H9 (cell line): ENCODE results near the gene HDAC2. TPM values are rescaled to one million over a fixed set of nuclear protein-coding genes. Genes with fewer than 3 reads are reported as not detected.

Experiments
- DNase-seq: peaks from one replicate; pipeline ENCODE4 v3.0.0-alpha.2; 2017
- H2AFZ ChIP-seq: one replicate; pipeline ENCODE4 v1.6.1; 2013; ENCODE audit warnings: mild to moderate bottlenecking, low read length, control low read depth, moderate library complexity
- H2AK5ac ChIP-seq: 2 replicates; pipeline ENCODE4 v1.6.1; 2013; ENCODE audit warnings: low read length, control low read depth, mixed read lengths; ENCODE audit not compliant: insufficient read length
- H2BK120ac ChIP-seq: one replicate; pipeline ENCODE4 v1.6.1; 2013; ENCODE audit warnings: low read depth, mild to moderate bottlenecking, low read length, control low read depth, inconsistent platforms; ENCODE audit not compliant: poor library complexity, severe bottlenecking
- H2BK12ac ChIP-seq: 2 replicates; pipeline ENCODE4 v1.6.1; 2013; ENCODE audit warnings: low read length, control low read depth, mixed read lengths, low read depth; ENCODE audit not compliant: insufficient read length
- H2BK15ac ChIP-seq: 2 replicates; pipeline ENCODE4 v1.6.1; 2013; ENCODE audit warnings: low read depth, low read length, control low read depth
- H2BK20ac ChIP-seq: one replicate; pipeline ENCODE4 v1.6.1; 2013; ENCODE audit warnings: low read depth, mild to moderate bottlenecking, low read length, control low read depth, inconsistent platforms; ENCODE audit not compliant: poor library complexity, severe bottlenecking
- H2BK5ac ChIP-seq: 2 replicates; pipeline ENCODE4 v1.6.1; 2013; ENCODE audit warnings: low read length, control low read depth, mixed read lengths; ENCODE audit not compliant: insufficient read length
- H3K14ac ChIP-seq: 2 replicates; pipeline ENCODE4 v1.6.1; 2013; ENCODE audit warnings: low read length, control low read depth; ENCODE audit not compliant: insufficient read depth
- H3K18ac ChIP-seq: 2 replicates; pipeline ENCODE4 v1.6.1; 2013; ENCODE audit warnings: low read depth, mild to moderate bottlenecking, mixed read lengths, low read length, control low read depth; ENCODE audit not compliant: insufficient read length
- H3K23ac ChIP-seq: 2 replicates; pipeline ENCODE4 v1.6.1; 2013; ENCODE audit warnings: low read length, control low read depth, mixed read lengths, low read depth; ENCODE audit not compliant: insufficient read length
- H3K23me2 ChIP-seq: 2 replicates; pipeline ENCODE4 v1.6.1; 2013; ENCODE audit warnings: low read depth, mild to moderate bottlenecking, mixed read lengths, low read length, control low read depth; ENCODE audit not compliant: insufficient read length, poor library complexity, severe bottlenecking
- H3K27ac ChIP-seq: 2 replicates; pipeline ENCODE4 v1.5.1; 2013; ENCODE audit warnings: low read length, control low read depth, mixed read lengths, low read depth; ENCODE audit not compliant: insufficient read length
- H3K27me3 ChIP-seq: 2 replicates; pipeline ENCODE4 v1.6.1; 2013; ENCODE audit warnings: low read length, control low read depth, inconsistent platforms; ENCODE audit not compliant: insufficient read depth
- H3K4ac ChIP-seq: 2 replicates; pipeline ENCODE4 v1.6.1; 2013; ENCODE audit warnings: low read depth, mild to moderate bottlenecking, control low read depth, inconsistent platforms, low read length, moderate library complexity
- H3K4me1 ChIP-seq: 2 replicates; pipeline ENCODE4 v1.6.1; 2013; ENCODE audit warnings: low read length, control low read depth, inconsistent platforms; ENCODE audit not compliant: insufficient read depth
- H3K4me2 ChIP-seq: 2 replicates; pipeline ENCODE4 v1.6.1; 2013; ENCODE audit warnings: low read length, control low read depth, mixed read lengths; ENCODE audit not compliant: insufficient read length, insufficient read depth
- H3K56ac ChIP-seq: 2 replicates; pipeline ENCODE4 v1.6.1; 2013; ENCODE audit warnings: low read depth, mild to moderate bottlenecking, mixed read lengths, low read length, control low read depth; ENCODE audit not compliant: insufficient read length
- H3K79me1 ChIP-seq: 2 replicates; pipeline ENCODE4 v1.6.1; 2013; ENCODE audit warnings: low read depth, mild to moderate bottlenecking, moderate library complexity, low read length, control low read depth, inconsistent platforms; ENCODE audit not compliant: insufficient read depth, poor library complexity, severe bottlenecking
- H3K79me2 ChIP-seq: 2 replicates; pipeline ENCODE4 v1.6.1; 2013; ENCODE audit warnings: low read length, control low read depth, inconsistent platforms; ENCODE audit not compliant: insufficient read depth
- H3K9ac ChIP-seq: 2 replicates; pipeline ENCODE4 v1.6.1; 2013; ENCODE audit warnings: low read length, control low read depth, mixed read lengths; ENCODE audit not compliant: insufficient read length; ENCODE audit errors: extremely low read depth
- H3K9me3 ChIP-seq: one replicate; pipeline ENCODE4 v1.6.1; 2013; ENCODE audit warnings: low read depth, low read length, inconsistent platforms; ENCODE audit not compliant: control insufficient read depth
- H3T11ph ChIP-seq: one replicate; pipeline ENCODE4 v1.6.1; 2013; ENCODE audit warnings: mild to moderate bottlenecking, low read length, control low read depth, inconsistent platforms
- H4K20me1 ChIP-seq: one replicate; pipeline ENCODE4 v1.6.1; 2013; ENCODE audit not compliant: control insufficient read depth, insufficient read length, insufficient read depth
- H4K5ac ChIP-seq: 2 replicates; pipeline ENCODE4 v1.6.1; 2013; ENCODE audit warnings: low read depth, mild to moderate bottlenecking, mixed read lengths, low read length, control low read depth; ENCODE audit not compliant: insufficient read length
- H4K8ac ChIP-seq: replicated peaks from 2 replicates; pipeline ENCODE4 v1.6.1; 2013; ENCODE audit warnings: low read length, control low read depth, mixed read lengths, low read depth; ENCODE audit not compliant: insufficient read length
- H4K91ac ChIP-seq: 2 replicates; pipeline ENCODE4 v1.6.1; 2013; ENCODE audit warnings: low read depth, mild to moderate bottlenecking, moderate library complexity, mixed read lengths, low read length, control low read depth; ENCODE audit not compliant: insufficient read length
- H3K27ac Mint-ChIP-seq, 3 experiments: 2 replicates in 2 of 3; 3 replicates in 1 of 3; pipeline ENCODE4 v1.8.0; 2020 to 2021; ENCODE audit warnings: mixed read lengths in 3 of 3, mild to moderate bottlenecking in 1 of 3, moderate library complexity in 1 of 3
- H3K27me3 Mint-ChIP-seq: 2 replicates; pipeline ENCODE4 v1.8.0; 2021; ENCODE audit warnings: low read depth, mild to moderate bottlenecking, moderate library complexity, mixed read lengths
- H3K36me3 Mint-ChIP-seq, 3 experiments: 2 replicates in 2 of 3; 3 replicates in 1 of 3; pipeline ENCODE4 v1.8.0; 2020 to 2021; ENCODE audit warnings: low read depth in 3 of 3, mixed read lengths in 3 of 3; ENCODE audit not compliant: insufficient read depth in 1 of 3
- H3K4me1 Mint-ChIP-seq, 2 experiments: 2 replicates each; pipeline ENCODE4 v1.8.0; 2020; ENCODE audit warnings: mixed read lengths in 2 of 2
- H3K4me3 Mint-ChIP-seq, 2 experiments: 2 replicates in 1 of 2; 3 replicates in 1 of 2; pipeline ENCODE4 v1.8.0; 2020 to 2021; ENCODE audit warnings: mild to moderate bottlenecking in 2 of 2, mixed read lengths in 2 of 2, moderate library complexity in 1 of 2
- H3K9me3 Mint-ChIP-seq, 2 experiments: 2 replicates in 1 of 2; 3 replicates in 1 of 2; pipeline ENCODE4 v1.8.0; 2020; ENCODE audit warnings: mild to moderate bottlenecking in 2 of 2, mixed read lengths in 2 of 2, moderate library complexity in 1 of 2
- WGBS: extraction: QIAGEN DNeasy Blood & Tissue Kit; methylation state at CpG from one replicate; pipeline ENCODE4 v1.1.7; 2013; ENCODE audit warnings: missing lambda C conversion rate, low lambda C conversion rate, mixed read lengths; ENCODE audit not compliant: insufficient read length; ENCODE audit errors: extremely low coverage; 5-methylcytosine and 5-hydroxymethylcytosine counted together
- total RNA-seq: library from RNA; stranded (reverse); gene quantifications from 2 replicates; pipeline ENCODE4 v1.2.1, GENCODE V29; 2021
- TF ChIP-seq, protein P1 (sequence below): fragments of 200-600 bp; sonication (generic); conservative IDR thresholded peaks from 3 replicates; pipeline ENCODE4 v1.8.0; 2021; ENCODE audit warnings: antibody characterized with exemption, mild to moderate bottlenecking

The HDAC2 gene
- total RNA-seq, 1 experiment from 2014 or later, result 330 TPM

- Histone ChIP-seq H3K9me3 (no peaks in the 10 kb centered on the region), H4K91ac (no peak overlapping the region), H2BK120ac (no peak overlapping the region), H3K79me1 (no peaks in the 10 kb centered on the region), H3K4me2 (peak overlapping the region; percentile 29), H3K27me3 (no peaks in the 10 kb centered on the region; the same call in 1 of the 2 replicates), H3T11ph (no peak overlapping the region), H4K5ac (no peak overlapping the region), H4K8ac (no peak overlapping the region), H3K27ac (no peak overlapping the region), H3K9ac (no peak overlapping the region), H3K56ac (no peak overlapping the region), H2BK5ac (no peak overlapping the region), H3K4ac (no peak overlapping the region), H3K23ac (no peak overlapping the region), H2BK12ac (no peak overlapping the region), H3K18ac (no peak overlapping the region), H2BK15ac (no peak overlapping the region), H2AFZ (no peak overlapping the region), H2BK20ac (no peak overlapping the region), H3K4me1 (peaks cover 6% of the 10 kb centered on the region; the same call in 1 of the 2 replicates), H3K23me2 (peaks cover 8% of the 10 kb centered on the region), H4K20me1 (no peaks in the 10 kb centered on the region), H3K79me2 (peaks cover 33% of the 10 kb centered on the region), H3K14ac (no peak overlapping the region), H2AK5ac (no peak overlapping the region)
- peaks cover 2 to 5% (median 4%) of the 10 kb centered on the region in 3 experiments; a peak in 4 of 7 replicates for H3K36me3 Mint-ChIP-seq
- TF ChIP-seq, protein P1, sequence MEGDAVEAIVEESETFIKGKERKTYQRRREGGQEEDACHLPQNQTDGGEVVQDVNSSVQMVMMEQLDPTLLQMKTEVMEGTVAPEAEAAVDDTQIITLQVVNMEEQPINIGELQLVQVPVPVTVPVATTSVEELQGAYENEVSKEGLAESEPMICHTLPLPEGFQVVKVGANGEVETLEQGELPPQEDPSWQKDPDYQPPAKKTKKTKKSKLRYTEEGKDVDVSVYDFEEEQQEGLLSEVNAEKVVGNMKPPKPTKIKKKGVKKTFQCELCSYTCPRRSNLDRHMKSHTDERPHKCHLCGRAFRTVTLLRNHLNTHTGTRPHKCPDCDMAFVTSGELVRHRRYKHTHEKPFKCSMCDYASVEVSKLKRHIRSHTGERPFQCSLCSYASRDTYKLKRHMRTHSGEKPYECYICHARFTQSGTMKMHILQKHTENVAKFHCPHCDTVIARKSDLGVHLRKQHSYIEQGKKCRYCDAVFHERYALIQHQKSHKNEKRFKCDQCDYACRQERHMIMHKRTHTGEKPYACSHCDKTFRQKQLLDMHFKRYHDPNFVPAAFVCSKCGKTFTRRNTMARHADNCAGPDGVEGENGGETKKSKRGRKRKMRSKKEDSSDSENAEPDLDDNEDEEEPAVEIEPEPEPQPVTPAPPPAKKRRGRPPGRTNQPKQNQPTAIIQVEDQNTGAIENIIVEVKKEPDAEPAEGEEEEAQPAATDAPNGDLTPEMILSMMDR, result no peak
- peak overlapping the region in 1 of 2 experiments; percentile 94; a peak in 3 of 5 replicates for H3K4me3 Mint-ChIP-seq
- H3K4me1 Mint-ChIP-seq, result peaks cover 27 to 32% of the 10 kb centered on the region in 2 experiments
- H3K9me3 Mint-ChIP-seq, result no peaks in the 10 kb centered on the region; a peak in 1 of 5 replicates
- no peak for DNase-seq
- no peak overlapping the region for H3K27ac Mint-ChIP-seq
- WGBS, result no CpG with 5 or more reads among the region's 2 CpGs
- peaks cover 12% of the 10 kb centered on the region for H3K27me3 Mint-ChIP-seq
Measured at GRCh38 chr6:113971741-113972140, 793 bp upstream of the HDAC2 start.
